Measurements from ENCODE around the gene SMURF2. TPM values are rescaled to one million over a fixed set of nuclear protein-coding genes. Genes with fewer than 3 reads are reported as not detected.

SMURF2 gene
- total RNA-seq, 1 experiment from 2014 or later: 127 TPM

- no peaks in the 10 kb centered on the region for H3K4me1 ChIP-seq (ENCODE audit: control insufficient read depth in 1 of 2, insufficient read depth in 2 of 2, low read length in 2 of 2)
- RAD21 ChIA-PET (ENCODE audit: low non-redundant PET in 1 of 2, low total read pairs in 2 of 2, uncharacterized antibody in 2 of 2, unreplicated experiment in 2 of 2): interaction anchor here in 1 of 2 experiments (1.0 kb wide), 1 partner anchor 119 kb away, joined by 3 read pairs; no protein-coding TSS in a partner anchor
- no peak for DNase-seq (ENCODE audit: low read depth, low spot score)
- intact Hi-C loops (cut with micrococcal nuclease): no loop called here
- H4K20me1 ChIP-seq (ENCODE audit: insufficient read depth): peaks cover 6% of the 10 kb centered on the region; the same call in 1 of the 2 replicates
- CTCF ChIA-PET: no interaction called here
- H3K27ac ChIP-seq (ENCODE audit: low read depth, low read length): no peak overlapping the region
- H3K9me2 ChIP-seq (ENCODE audit: insufficient read depth): no peaks in the 10 kb centered on the region
- H3K9me3 ChIP-seq (ENCODE audit: control insufficient read depth in 1 of 2, insufficient read depth in 1 of 2, low read depth in 1 of 2, low read length in 2 of 2): no peaks in the 10 kb centered on the region
- H2AFZ ChIP-seq (ENCODE audit: low read depth, low read length, poor library complexity, severe bottlenecking): no peak overlapping the region
- no peak overlapping the region for H3K9ac ChIP-seq (ENCODE audit: low read length)
- TF ChIP-seq POLR2AphosphoS5 (IDR thresholded peaks at IDR 0.05; ENCODE audit: low read depth, low read length): peak; percentile 6; the same call in 1 of the 2 replicates
- peak; percentile 14; the same call in 1 of the 2 replicates for TF ChIP-seq JUND (IDR thresholded peaks at IDR 0.05)
- TF ChIP-seq CBX3 (IDR thresholded peaks at IDR 0.05; ENCODE audit: low read depth): no peak
- no peaks in the 10 kb centered on the region for H3K27me3 ChIP-seq (ENCODE audit: insufficient read depth, low read length)
- peak; percentile 24; the same call in 1 of the 2 replicates for ATAC-seq
- POLR2A ChIA-PET: interaction anchor here (1.2 kb wide), 1 partner anchor 32 kb away, joined by 7 read pairs; the partner anchor contains the start of genes CEP95 and DDX5
- BruUV-seq (replicated peaks): no TSS peak
- peaks cover 45 to 76% of the 10 kb centered on the region in 2 experiments for H3K36me3 ChIP-seq (ENCODE audit: control insufficient read depth in 1 of 2, insufficient read depth in 2 of 2, low read length in 2 of 2)
- H3K79me2 ChIP-seq (ENCODE audit: insufficient read depth, low read length): no peaks in the 10 kb centered on the region
- H3K4me3 ChIP-seq (replicated peaks in 1 of 2; ENCODE audit: low read depth in 1 of 2, low read length in 2 of 2): no peak overlapping the region
- no peak overlapping the region for H3K4me2 ChIP-seq (ENCODE audit: low read length)
Measured at GRCh38 chr17:64538508-64539130, 123.5 kb downstream of the SMURF2 start.

DNA sequence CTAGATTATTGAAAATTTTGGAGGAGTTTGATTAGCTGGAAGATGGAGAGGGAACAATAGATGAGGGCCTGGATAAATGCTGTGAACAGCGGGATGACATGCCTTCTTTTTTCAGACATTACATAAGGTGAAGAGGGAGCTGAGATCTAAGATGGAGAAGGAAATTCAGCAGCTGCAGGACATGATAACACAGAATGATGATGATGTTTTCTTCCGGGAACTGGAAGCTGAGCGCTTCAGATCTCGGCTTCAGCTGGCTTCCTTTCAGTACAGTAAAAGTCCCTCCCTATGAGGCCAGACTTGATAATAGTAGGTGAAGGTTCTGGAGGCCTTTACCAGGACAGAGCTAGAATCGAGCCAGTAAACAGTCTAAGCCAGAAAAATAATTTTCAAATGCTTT, 124.6 kb downstream of the SMURF2 start:
- Histone ChIP-seq H3K27me3 (ENCODE audit: insufficient read depth, low read length) (no peaks in the 10 kb centered on the region), H3K27ac (ENCODE audit: low read depth, low read length) (no peak overlapping the region), H4K20me1 (ENCODE audit: insufficient read depth) (peaks cover 6% of the 10 kb centered on the region; the same call in 1 of the 2 replicates), H3K4me3 (replicated peaks in 1 of 2; ENCODE audit: low read depth in 1 of 2, low read length in 2 of 2) (no peak overlapping the region), H3K9me3 (ENCODE audit: control insufficient read depth in 1 of 2, insufficient read depth in 1 of 2, low read depth in 1 of 2, low read length in 2 of 2) (no peaks in the 10 kb centered on the region), H3K79me2 (ENCODE audit: insufficient read depth, low read length) (no peaks in the 10 kb centered on the region), H3K9me2 (ENCODE audit: insufficient read depth) (no peaks in the 10 kb centered on the region), H3K36me3 (ENCODE audit: control insufficient read depth in 1 of 2, insufficient read depth in 2 of 2, low read length in 2 of 2) (peaks cover 47 to 76% of the 10 kb centered on the region in 2 experiments; a peak in 3 of 4 replicates), H3K4me2 (ENCODE audit: low read length) (no peak overlapping the region), H2AFZ (ENCODE audit: low read depth, low read length, poor library complexity, severe bottlenecking) (no peak overlapping the region), H3K9ac (ENCODE audit: low read length) (no peak overlapping the region), H3K4me1 (ENCODE audit: control insufficient read depth in 1 of 2, insufficient read depth in 2 of 2, low read length in 2 of 2) (no peaks in the 10 kb centered on the region)
- DNase-seq (ENCODE audit: low read depth, low spot score): no peak
- no peak for TF ChIP-seq EZH2phosphoT487 (IDR thresholded peaks at IDR 0.05; ENCODE audit: borderline replicate concordance)
- peak; percentile 2 for TF ChIP-seq POLR2AphosphoS5 (IDR thresholded peaks at IDR 0.05; ENCODE audit: low read depth, low read length)
- no TSS peak for BruUV-seq (replicated peaks)
- RAD21 ChIA-PET (ENCODE audit: low non-redundant PET in 1 of 2, low total read pairs in 2 of 2, uncharacterized antibody in 2 of 2, unreplicated experiment in 2 of 2): no interaction called here
- ATAC-seq: no peak
- CTCF ChIA-PET: no interaction called here
- POLR2A ChIA-PET: interaction anchor here (0.9 kb wide), 1 partner anchor 31 kb away, joined by 5 read pairs; the partner anchor contains the start of genes CEP95 and DDX5
- intact Hi-C loops (cut with micrococcal nuclease): no loop called here

Data from HCT116 (cell line).